Osteoblast (primary cell): ENCODE measurements around the gene FGF11. TPM values are rescaled to one million over a fixed set of nuclear protein-coding genes. Genes with fewer than 3 reads are reported as not detected.
A peak's percentile ranks its signal among the peaks of the same experiment; 100 is the strongest.

Source experiments
- DNase-seq: peaks from one replicate; pipeline ENCODE4 v3.0.0; 2011; ENCODE audit warnings: low spot score, mixed read lengths; ENCODE audit not compliant: insufficient read length; ENCODE audit errors: missing footprints
- H2AFZ ChIP-seq: 2 replicates; pipeline ENCODE4 v1.6.0; 2011; ENCODE audit warnings: mild to moderate bottlenecking, low read length
- H3K27ac ChIP-seq: 2 replicates; pipeline ENCODE4 v1.5.1; 2011; ENCODE audit warnings: mild to moderate bottlenecking, low read depth, low read length, moderate library complexity
- H3K27me3 ChIP-seq: 2 replicates; pipeline ENCODE4 v1.6.0; 2012; ENCODE audit warnings: mild to moderate bottlenecking, control low read depth, inconsistent platforms, low read length, moderate library complexity; ENCODE audit not compliant: insufficient read depth
- H3K36me3 ChIP-seq: 2 replicates; pipeline ENCODE4 v1.5.1; 2011; ENCODE audit warnings: mild to moderate bottlenecking, low read length, control low read depth, moderate library complexity; ENCODE audit not compliant: insufficient read depth
- H3K4me1 ChIP-seq: 2 replicates; pipeline ENCODE4 v1.5.1; 2011; ENCODE audit warnings: mild to moderate bottlenecking, low read length, control low read depth, moderate library complexity; ENCODE audit not compliant: insufficient read depth
- H3K4me2 ChIP-seq: 2 replicates; pipeline ENCODE4 v1.6.0; 2011; ENCODE audit warnings: mild to moderate bottlenecking, low read length; ENCODE audit not compliant: insufficient read depth
- H3K4me3 ChIP-seq: fragments of 200-600 bp; sonication (generic); 3 replicates; pipeline ENCODE4 v1.5.1; 2012; ENCODE audit warnings: mild to moderate bottlenecking, low read length, inconsistent platforms; ENCODE audit not compliant: insufficient read depth
- H3K79me2 ChIP-seq: 2 replicates; pipeline ENCODE4 v1.6.0; 2012; ENCODE audit warnings: mild to moderate bottlenecking, low read length, control low read depth, inconsistent platforms; ENCODE audit not compliant: insufficient read depth
- H3K9me3 ChIP-seq: 2 replicates; pipeline ENCODE4 v1.5.1; 2011; ENCODE audit warnings: low read depth, low read length, control low read depth
- H4K20me1 ChIP-seq: 2 replicates; pipeline ENCODE4 v1.6.0; 2012; ENCODE audit warnings: mild to moderate bottlenecking, low read length, control low read depth; ENCODE audit not compliant: insufficient read depth
- total RNA-seq: library from RNA; depleted of rRNA; stranded (reverse); fragments of >200 nt; gene quantifications from 2 replicates; pipeline ENCODE4 v1.2.3, GENCODE V29; 2012
- TF ChIP-seq, protein P1 (sequence below): IDR thresholded peaks from 2 replicates; pipeline ENCODE4 v1.5.1; 2011; ENCODE audit warnings: mild to moderate bottlenecking, low read depth, low read length, moderate library complexity; ENCODE audit errors: extremely low read depth

Gene FGF11
- total RNA-seq, 1 donor: 0.36 TPM

DNA sequence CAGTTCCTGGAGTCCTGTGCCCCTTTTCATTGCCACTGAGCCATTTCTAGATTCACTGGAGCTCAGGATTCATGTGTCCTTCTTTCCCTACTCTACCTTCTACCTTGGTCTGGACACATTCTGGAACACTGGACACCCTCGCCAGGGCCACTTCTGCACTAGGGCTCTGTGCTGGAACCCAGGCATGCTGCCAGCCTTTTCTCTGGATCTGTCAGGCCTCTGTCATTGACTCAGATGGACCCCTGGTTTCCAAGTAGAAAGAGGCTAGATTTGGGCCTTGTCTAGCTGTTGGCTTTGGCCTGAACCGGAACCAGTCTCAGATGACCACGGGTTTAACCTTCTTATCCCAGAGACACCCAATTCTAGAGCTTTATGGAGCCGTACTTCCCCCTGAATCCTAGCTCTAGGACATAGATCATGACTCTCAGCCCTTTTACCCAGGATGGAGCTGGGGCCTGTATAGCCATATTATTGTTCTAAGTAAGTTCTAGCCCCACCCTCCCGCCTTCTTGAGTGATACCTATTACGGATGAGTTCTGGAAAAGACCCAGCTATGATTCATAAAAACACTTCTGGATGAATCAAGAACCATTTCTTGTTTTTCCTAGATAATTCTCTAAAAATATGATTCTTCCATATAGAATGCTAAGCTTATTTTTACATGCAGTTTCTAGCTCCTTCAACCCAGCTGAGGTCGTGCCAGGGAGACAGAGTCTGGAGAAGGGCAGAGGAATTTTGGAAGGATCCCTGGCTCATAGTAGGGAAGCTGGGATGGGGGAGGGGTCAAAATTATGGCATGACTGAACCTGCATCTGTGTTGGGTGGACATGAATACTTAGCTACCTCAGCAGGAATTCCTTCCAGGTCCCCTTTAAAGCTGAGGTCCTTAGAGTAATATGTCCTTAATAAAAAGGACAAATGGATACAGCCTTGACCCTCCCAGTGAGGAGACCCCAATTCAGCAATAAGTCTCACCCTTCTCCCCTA lies 4.5 kb downstream of the FGF11 start:
- no peak overlapping the region for H2AFZ ChIP-seq
- DNase-seq: peak; percentile 93
- H3K4me1 ChIP-seq: peaks cover 20% of the 10 kb centered on the region
- no peaks in the 10 kb centered on the region for H4K20me1 ChIP-seq
- TF ChIP-seq, protein P1, sequence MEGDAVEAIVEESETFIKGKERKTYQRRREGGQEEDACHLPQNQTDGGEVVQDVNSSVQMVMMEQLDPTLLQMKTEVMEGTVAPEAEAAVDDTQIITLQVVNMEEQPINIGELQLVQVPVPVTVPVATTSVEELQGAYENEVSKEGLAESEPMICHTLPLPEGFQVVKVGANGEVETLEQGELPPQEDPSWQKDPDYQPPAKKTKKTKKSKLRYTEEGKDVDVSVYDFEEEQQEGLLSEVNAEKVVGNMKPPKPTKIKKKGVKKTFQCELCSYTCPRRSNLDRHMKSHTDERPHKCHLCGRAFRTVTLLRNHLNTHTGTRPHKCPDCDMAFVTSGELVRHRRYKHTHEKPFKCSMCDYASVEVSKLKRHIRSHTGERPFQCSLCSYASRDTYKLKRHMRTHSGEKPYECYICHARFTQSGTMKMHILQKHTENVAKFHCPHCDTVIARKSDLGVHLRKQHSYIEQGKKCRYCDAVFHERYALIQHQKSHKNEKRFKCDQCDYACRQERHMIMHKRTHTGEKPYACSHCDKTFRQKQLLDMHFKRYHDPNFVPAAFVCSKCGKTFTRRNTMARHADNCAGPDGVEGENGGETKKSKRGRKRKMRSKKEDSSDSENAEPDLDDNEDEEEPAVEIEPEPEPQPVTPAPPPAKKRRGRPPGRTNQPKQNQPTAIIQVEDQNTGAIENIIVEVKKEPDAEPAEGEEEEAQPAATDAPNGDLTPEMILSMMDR: no peak
- H3K79me2 ChIP-seq: no peaks in the 10 kb centered on the region
- peaks cover 51% of the 10 kb centered on the region for H3K27me3 ChIP-seq
- no peak overlapping the region for H3K27ac ChIP-seq
- H3K36me3 ChIP-seq: no peaks in the 10 kb centered on the region
- H3K9me3 ChIP-seq: no peaks in the 10 kb centered on the region
- H3K4me3 ChIP-seq: no peak overlapping the region
- H3K4me2 ChIP-seq: no peak overlapping the region

DNA sequence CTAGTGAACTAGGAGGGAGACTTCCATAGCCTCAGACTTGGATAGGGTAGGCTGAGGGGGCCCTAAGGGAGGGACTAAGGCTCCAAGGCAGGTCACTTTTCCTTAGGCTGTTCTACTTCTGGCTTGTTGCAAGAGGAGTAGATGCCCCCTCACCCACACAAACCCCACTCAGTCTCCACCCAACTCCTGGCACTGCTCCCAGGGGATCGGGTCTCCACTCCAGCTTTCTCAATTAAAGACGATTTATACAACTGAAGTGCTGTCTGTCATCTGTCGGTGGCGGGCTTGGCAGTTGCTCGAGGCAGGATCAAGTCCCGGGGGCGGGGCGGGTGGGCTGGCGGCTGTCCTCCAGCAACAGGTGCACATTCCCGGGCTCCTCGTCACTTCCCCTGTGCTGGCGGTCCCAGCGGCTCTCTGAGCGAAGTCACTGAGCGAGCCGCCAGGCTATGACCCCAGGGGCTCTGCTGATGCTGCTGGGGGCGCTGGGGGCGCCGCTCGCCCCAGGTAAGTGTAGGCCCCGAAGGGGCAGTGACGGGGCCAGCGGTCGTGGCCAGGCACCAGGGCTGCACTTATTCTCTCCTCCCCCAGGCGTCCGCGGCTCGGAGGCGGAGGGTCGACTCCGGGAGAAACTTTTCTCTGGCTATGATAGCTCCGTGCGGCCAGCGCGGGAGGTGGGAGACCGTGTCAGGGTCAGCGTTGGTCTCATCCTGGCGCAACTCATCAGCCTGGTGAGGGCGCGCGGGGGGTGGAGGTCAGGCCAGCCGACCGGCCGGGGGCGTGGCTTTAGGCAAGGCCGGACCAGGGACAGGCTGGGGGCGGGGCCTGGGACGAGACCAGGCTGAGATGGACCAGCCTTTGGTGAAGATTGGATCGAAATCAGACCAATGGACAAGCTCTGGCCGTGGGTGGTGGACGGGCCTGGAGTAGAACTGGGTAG lies 5.6 kb downstream of the FGF11 start, which contains the start of gene CHRNB1:
Gene CHRNB1, plus strand, starts transcription at position 380 of the 937 bp plus-strand sequence. Its CDS starts 67 bp downstream, at position 447.
- Histone ChIP-seq H3K4me3 (peak within 1 kb of the TSS; percentile 64), H3K9me3 (no peaks in the 10 kb centered on the region), H3K27me3 (peaks cover 39% of the 10 kb centered on the region), H3K79me2 (no peaks in the 10 kb centered on the region), H3K4me1 (peaks cover 20% of the 10 kb centered on the region), H3K27ac (no peak within 1 kb of the TSS), H3K36me3 (no peaks in the 10 kb centered on the region), H3K4me2 (peak within 1 kb of the TSS; percentile 77), H2AFZ (peak within 1 kb of the TSS; percentile 68), H4K20me1 (no peaks in the 10 kb centered on the region)
- TF ChIP-seq, protein P1: no peak
- peak; percentile 96 for DNase-seq

DNA sequence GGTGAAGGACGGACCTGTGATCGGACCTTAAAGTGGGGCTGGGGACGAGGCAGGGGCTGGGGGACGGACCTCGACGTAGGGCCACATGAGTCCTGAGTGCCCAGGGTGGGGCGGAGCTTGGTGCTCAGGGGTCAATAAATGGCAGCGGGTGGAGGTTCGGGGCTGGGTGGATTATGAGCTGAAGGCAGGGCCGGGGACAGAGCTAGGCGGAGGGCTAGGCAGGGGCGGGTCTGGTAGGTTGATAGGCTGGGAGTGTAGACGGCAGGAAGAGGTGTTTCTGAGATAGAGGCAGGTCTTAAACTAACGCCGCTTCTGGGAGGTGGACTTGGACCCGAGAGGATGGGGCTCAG lies 6.3 kb downstream of the FGF11 start:
- Histone ChIP-seq H4K20me1 (no peaks in the 10 kb centered on the region), H2AFZ (peak overlapping the region; percentile 68), H3K9me3 (no peaks in the 10 kb centered on the region), H3K27me3 (peaks cover 33% of the 10 kb centered on the region), H3K27ac (no peak overlapping the region), H3K4me3 (peak overlapping the region; percentile 64), H3K4me2 (peak overlapping the region; percentile 77), H3K79me2 (no peaks in the 10 kb centered on the region), H3K36me3 (no peaks in the 10 kb centered on the region), H3K4me1 (peaks cover 17% of the 10 kb centered on the region)
- DNase-seq: no peak
- TF ChIP-seq, protein P1: no peak
